ENCODE results near the gene FAM53A. TPM values are rescaled to one million over a fixed set of nuclear protein-coding genes. Genes with fewer than 3 reads are reported as not detected.

The FAM53A gene
- total RNA-seq, 4 donors from 2014 or later = 0.22 to 2.5 (median 0.47) TPM

DNA sequence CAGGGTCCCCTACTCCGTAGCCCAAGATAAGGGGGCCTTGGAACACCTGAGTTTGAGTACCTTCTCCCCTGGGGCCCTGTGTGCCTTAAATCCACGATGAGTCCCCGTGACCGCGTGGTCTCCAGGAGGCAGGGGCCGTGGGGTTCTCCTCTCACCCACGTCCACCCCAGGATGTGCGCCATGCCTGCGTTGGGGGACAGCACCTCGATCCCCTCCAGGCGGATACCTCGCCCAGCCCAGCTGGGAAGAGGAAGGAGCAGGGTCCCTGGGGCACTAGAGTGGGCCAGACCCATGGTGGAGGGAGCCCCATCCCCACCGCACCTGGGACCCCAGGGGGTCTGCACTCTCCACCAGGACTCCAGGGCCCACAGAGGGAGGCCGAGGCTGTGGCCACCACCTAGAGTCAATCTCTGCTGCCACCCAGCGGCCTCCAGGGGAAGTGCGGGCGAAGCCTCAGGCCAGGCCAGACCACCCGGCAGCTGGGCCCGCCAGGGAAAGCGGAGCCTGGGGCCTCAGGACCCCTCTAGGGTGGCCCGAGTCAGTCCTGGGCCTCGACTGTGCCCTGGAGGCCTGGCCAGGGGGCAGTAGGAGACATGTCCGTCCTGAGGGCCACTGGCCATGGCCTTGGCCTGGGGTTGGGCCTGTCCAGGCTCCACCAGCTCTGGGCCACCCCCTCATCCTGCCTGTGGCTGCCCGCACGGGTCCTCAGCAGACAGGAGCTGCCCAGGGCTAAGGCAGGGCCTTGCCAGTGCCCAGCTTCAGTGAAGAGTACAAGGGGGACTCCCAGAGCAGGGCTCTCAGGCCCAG is 55.0 kb downstream of the FAM53A start:
- H3K9me3 ChIP-seq = no peaks in the 10 kb centered on the region
- H3K36me3 ChIP-seq = no peaks in the 10 kb centered on the region
- H3K4me1 ChIP-seq = peaks cover 0 to 6% (median 0%) of the 10 kb centered on the region in 3 donors
- H3K27me3 ChIP-seq = peaks cover 0 to 3% (median 0%) of the 10 kb centered on the region in 4 donors
- no peak for DNase-seq
- TF ChIP-seq, protein P1, sequence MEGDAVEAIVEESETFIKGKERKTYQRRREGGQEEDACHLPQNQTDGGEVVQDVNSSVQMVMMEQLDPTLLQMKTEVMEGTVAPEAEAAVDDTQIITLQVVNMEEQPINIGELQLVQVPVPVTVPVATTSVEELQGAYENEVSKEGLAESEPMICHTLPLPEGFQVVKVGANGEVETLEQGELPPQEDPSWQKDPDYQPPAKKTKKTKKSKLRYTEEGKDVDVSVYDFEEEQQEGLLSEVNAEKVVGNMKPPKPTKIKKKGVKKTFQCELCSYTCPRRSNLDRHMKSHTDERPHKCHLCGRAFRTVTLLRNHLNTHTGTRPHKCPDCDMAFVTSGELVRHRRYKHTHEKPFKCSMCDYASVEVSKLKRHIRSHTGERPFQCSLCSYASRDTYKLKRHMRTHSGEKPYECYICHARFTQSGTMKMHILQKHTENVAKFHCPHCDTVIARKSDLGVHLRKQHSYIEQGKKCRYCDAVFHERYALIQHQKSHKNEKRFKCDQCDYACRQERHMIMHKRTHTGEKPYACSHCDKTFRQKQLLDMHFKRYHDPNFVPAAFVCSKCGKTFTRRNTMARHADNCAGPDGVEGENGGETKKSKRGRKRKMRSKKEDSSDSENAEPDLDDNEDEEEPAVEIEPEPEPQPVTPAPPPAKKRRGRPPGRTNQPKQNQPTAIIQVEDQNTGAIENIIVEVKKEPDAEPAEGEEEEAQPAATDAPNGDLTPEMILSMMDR (IDR thresholded peaks at IDR 0.05) = peak; percentile 87 to 98 (median 89)
- TF ChIP-seq POLR2A (IDR thresholded peaks at IDR 0.05) = no peak
- no peak overlapping the region for H3K4me3 ChIP-seq
- 9 to 93% methylated on average over 4 to 5 of the region's 25 CpGs for WGBS, 2 donors
- no peak overlapping the region for H3K27ac ChIP-seq
- intact Hi-C loops (cut with DNase I) = loop anchor here (10.0 kb wide), 1 partner anchor 274 kb away; no protein-coding TSS in a partner anchor

DNA sequence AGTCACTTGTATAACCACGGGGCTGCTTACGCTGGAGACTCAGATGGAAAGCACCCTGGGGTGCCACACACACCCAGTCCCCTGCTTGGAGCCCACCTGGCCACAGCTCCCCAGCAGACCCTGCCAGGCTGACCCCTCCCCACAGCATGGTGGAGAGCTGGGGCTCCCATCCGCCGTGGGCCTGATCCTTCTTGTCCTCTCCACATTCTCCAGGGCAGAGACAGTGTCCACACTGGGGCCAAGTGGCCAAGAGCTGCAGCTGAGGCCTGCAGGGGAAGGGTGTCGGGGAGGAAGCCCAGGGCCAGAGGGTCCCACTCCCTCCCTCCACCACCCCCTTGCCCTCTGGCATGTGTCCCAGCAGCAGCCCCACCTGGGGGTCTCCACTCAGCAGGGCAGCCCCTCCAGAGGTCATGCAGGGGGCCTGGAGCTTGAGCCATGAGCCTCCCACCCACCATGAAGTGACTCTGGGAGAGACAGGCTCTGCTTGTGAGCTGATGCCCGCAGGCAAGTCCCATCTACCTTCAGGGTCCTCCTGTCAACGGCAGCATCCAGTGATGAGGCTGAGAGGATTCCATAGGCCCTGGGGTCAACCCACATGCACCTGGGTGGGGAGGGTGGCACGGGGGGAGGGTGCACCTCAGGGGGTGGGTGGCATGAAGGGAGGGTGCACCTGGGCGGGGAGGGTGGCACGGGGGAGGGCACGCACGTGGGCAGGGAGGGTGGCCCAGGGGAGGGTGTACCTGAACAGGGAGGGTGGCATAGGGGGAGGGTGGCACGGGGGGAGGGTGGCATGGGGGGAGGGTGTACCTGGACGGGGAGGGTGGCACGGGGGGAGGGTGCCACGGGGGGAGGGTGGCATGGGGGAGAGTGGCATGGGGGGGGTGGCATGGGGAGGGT is 56.4 kb downstream of the FAM53A start:
- 90% methylated on average over 2 of the region's 16 CpGs; no CpG with 5 or more reads in 1 of the 2 donors for WGBS, 2 donors
- H3K9me3 ChIP-seq = no peaks in the 10 kb centered on the region
- intact Hi-C loops (cut with DNase I) = loop anchor here (10.0 kb wide), 1 partner anchor 273 kb away; no protein-coding TSS in a partner anchor
- TF ChIP-seq POLR2A (IDR thresholded peaks at IDR 0.05) = no peak
- TF ChIP-seq, protein P1 (IDR thresholded peaks at IDR 0.05) = no peak
- no peak overlapping the region for H3K4me3 ChIP-seq
- no peaks in the 10 kb centered on the region for H3K36me3 ChIP-seq
- no peak for DNase-seq
- H3K4me1 ChIP-seq = peaks cover 0 to 6% (median 0%) of the 10 kb centered on the region in 3 donors
- H3K27ac ChIP-seq = no peak overlapping the region
- H3K27me3 ChIP-seq = no peaks in the 10 kb centered on the region

DNA sequence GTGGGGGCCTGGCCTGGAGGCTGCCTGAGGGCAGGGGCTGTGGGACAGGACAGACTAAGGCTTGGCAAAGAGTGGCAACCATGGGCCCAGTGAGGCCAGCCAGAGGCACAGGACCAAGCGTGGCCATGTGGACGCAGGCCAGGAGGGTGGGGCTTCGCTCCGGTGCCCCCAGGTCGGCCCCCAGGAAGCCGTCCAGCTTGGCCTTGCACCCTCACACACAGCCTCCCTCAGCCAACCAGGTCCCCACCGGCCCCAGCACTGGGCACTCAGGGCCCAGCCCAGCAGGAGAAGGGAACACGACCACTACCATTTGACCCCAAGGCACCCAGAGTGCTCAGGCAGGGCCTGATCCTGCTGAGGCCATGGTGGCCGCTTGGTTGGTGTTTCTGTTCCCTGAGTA is 57.2 kb downstream of the FAM53A start:
- no peak for DNase-seq
- H3K27me3 ChIP-seq = no peaks in the 10 kb centered on the region
- peaks cover 0 to 6% (median 0%) of the 10 kb centered on the region in 3 donors for H3K4me1 ChIP-seq
- 94% methylated on average over 3 of the region's 9 CpGs; no CpG with 5 or more reads in 1 of the 2 donors for WGBS, 2 donors
- H3K9me3 ChIP-seq = no peaks in the 10 kb centered on the region
- H3K4me3 ChIP-seq = no peak overlapping the region
- TF ChIP-seq, protein P1 (IDR thresholded peaks at IDR 0.05) = no peak
- no peak for TF ChIP-seq POLR2A (IDR thresholded peaks at IDR 0.05)
- intact Hi-C loops (cut with DNase I) = loop anchor here (10.0 kb wide), 1 partner anchor 272 kb away; no protein-coding TSS in a partner anchor
- no peak overlapping the region for H3K27ac ChIP-seq
- H3K36me3 ChIP-seq = no peaks in the 10 kb centered on the region

DNA sequence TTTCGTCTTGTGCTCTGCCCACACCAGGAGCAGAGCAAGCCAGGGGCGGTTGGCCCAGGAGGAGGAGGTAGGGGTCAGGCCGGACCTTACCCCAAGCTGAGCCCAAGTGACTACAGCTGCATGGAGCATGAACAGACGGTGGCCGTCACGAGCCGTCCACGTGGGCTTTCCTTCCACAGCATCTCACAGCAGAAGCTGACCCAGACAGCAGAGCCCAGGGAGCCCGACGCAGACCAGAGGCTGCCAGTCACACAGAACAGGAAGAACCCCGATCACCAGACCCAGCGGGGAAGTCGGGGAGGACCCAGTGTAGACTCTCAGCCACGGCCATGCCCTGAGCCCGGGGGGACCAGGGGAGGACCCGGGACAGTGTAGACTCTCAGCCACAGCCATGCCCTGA is 58.0 kb downstream of the FAM53A start:
- Histone ChIP-seq H3K4me1 (peaks cover 0 to 6% (median 0%) of the 10 kb centered on the region in 3 donors), H3K4me3 (no peak overlapping the region), H3K36me3 (no peaks in the 10 kb centered on the region), H3K27ac (no peak overlapping the region), H3K9me3 (no peaks in the 10 kb centered on the region), H3K27me3 (no peaks in the 10 kb centered on the region)
- 94% methylated on average over 3 of the region's 16 CpGs; no CpG with 5 or more reads in 1 of the 2 donors for WGBS, 2 donors
- no peak for DNase-seq
- no peak for TF ChIP-seq POLR2A (IDR thresholded peaks at IDR 0.05)
- TF ChIP-seq, protein P1 (IDR thresholded peaks at IDR 0.05) = no peak
- intact Hi-C loops (cut with DNase I) = loop anchor here (10.0 kb wide), 1 partner anchor 271 kb away; no protein-coding TSS in a partner anchor
